HepG2 (cell line): ENCODE measurements around the gene MTHFD1L. TPM values are rescaled to one million over a fixed set of nuclear protein-coding genes. Genes with fewer than 3 reads are reported as not detected.
A peak's percentile ranks its signal among the peaks of the same experiment; 100 is the strongest.

Experiments
- CHD2 ChIP-seq: IDR thresholded peaks from 2 replicates; pipeline ENCODE4 v1.6.1; 2011; ENCODE audit warnings: low read depth, low read length, improper control_type of control experiment
- DPF2 ChIP-seq: sonication (generic); formaldehyde crosslinking; IDR thresholded peaks from 2 replicates; pipeline ENCODE4 v1.4.0; 2020; ENCODE audit warnings: mild to moderate bottlenecking, low read depth, missing genetic modification reagents, borderline replicate concordance
- GATA4 ChIP-seq: sonication (generic); IDR thresholded peaks from 2 replicates; pipeline ENCODE4 v1.6.1; 2016; ENCODE audit warnings: antibody characterized with exemption, low read depth, borderline replicate concordance
- HMG20B ChIP-seq: conservative IDR thresholded peaks from 2 replicates; pipeline ENCODE4 v1.6.1; 2016; ENCODE audit warnings: missing genetic modification reagents, missing compliant biosample characterization
- MXD3 ChIP-seq: IDR thresholded peaks from 2 replicates; pipeline ENCODE4 v1.6.1; 2016; ENCODE audit warnings: mild to moderate bottlenecking, missing biosample characterization, missing genetic modification reagents
- NFYB ChIP-seq: sonication (generic); formaldehyde crosslinking; IDR thresholded peaks from 2 replicates; pipeline ENCODE4 v1.4.0; 2020; ENCODE audit warnings: missing genetic modification reagents
- RCOR2 ChIP-seq: IDR thresholded peaks from 2 replicates; pipeline ENCODE4 v1.6.1; 2016; ENCODE audit warnings: missing biosample characterization, missing genetic modification reagents
- RNF219 ChIP-seq: sonication (generic); formaldehyde crosslinking; IDR thresholded peaks from 2 replicates; pipeline ENCODE4 v1.5.0; 2020; ENCODE audit warnings: mild to moderate bottlenecking, missing genetic modification reagents
- SOX6 ChIP-seq, 2 experiments: fragments of 450-650 bp in 1 of 2; sonication (generic) in 1 of 2; formaldehyde crosslinking in 1 of 2; IDR thresholded peaks; 2 replicates each; pipeline versions ENCODE4 v1.4.0 to v1.6.1; 2017 to 2020; ENCODE audit warnings: antibody characterized with exemption in 1 of 2, mild to moderate bottlenecking in 1 of 2, missing genetic modification reagents in 1 of 2
- TGIF2 ChIP-seq: IDR thresholded peaks from 2 replicates; pipeline ENCODE4 v1.6.1; 2016; ENCODE audit warnings: control low read depth, missing compliant biosample characterization
- XRCC5 ChIP-seq: fragments of 200-400 bp; formaldehyde crosslinking; optimal IDR thresholded peaks from 2 replicates; pipeline ENCODE3; 2017; ENCODE audit warnings: mild to moderate bottlenecking, low read length
- ZBTB14 ChIP-seq: sonication (generic); formaldehyde crosslinking; IDR thresholded peaks from 2 replicates; pipeline ENCODE4 v1.4.0; 2020; ENCODE audit warnings: missing genetic modification reagents
- ZBTB3 ChIP-seq: sonication (generic); formaldehyde crosslinking; IDR thresholded peaks from 2 replicates; pipeline ENCODE4 v1.4.0; 2020; ENCODE audit warnings: low read depth, mild to moderate bottlenecking, moderate library complexity, missing genetic modification reagents, borderline replicate concordance
- ZBTB34 ChIP-seq: sonication (generic); formaldehyde crosslinking; IDR thresholded peaks from 2 replicates; pipeline ENCODE4 v1.8.0; 2022; ENCODE audit warnings: mild to moderate bottlenecking, missing genetic modification reagents
- ZBTB7A ChIP-seq: sonication (generic); formaldehyde crosslinking; IDR thresholded peaks from 2 replicates; pipeline ENCODE4 v1.8.0; 2022; ENCODE audit warnings: mild to moderate bottlenecking, missing genetic modification reagents
- ZNF337 ChIP-seq: sonication (generic); formaldehyde crosslinking; IDR thresholded peaks from 2 replicates; pipeline ENCODE4 v1.5.1; 2020; ENCODE audit warnings: missing genetic modification reagents, low read depth, mild to moderate bottlenecking, borderline replicate concordance
- ZNF382 ChIP-seq: sonication (generic); formaldehyde crosslinking; IDR thresholded peaks from 2 replicates; pipeline ENCODE4 v1.5.0; 2020; ENCODE audit warnings: missing genetic modification reagents, mild to moderate bottlenecking, borderline replicate concordance
- ZNF558 ChIP-seq: sonication (generic); formaldehyde crosslinking; IDR thresholded peaks from 2 replicates; pipeline ENCODE4 v1.9.0; 2022; ENCODE audit warnings: mild to moderate bottlenecking, missing genetic modification reagents, borderline replicate concordance
- ZNF570 ChIP-seq: sonication (generic); formaldehyde crosslinking; IDR thresholded peaks from 2 replicates; pipeline ENCODE4 v1.4.0; 2020; ENCODE audit warnings: mild to moderate bottlenecking, missing genetic modification reagents, borderline replicate concordance
- ZNF576 ChIP-seq: sonication (generic); formaldehyde crosslinking; IDR thresholded peaks from 2 replicates; pipeline ENCODE4 v1.4.0; 2020; ENCODE audit warnings: mild to moderate bottlenecking, missing genetic modification reagents
- ZNF598 ChIP-seq: sonication (generic); formaldehyde crosslinking; IDR thresholded peaks from 2 replicates; pipeline ENCODE4 v1.5.1; 2020; ENCODE audit warnings: mild to moderate bottlenecking, missing genetic modification reagents, borderline replicate concordance
- ZNF766 ChIP-seq: sonication (generic); formaldehyde crosslinking; IDR thresholded peaks from 2 replicates; pipeline ENCODE4 v1.5.0; 2020; ENCODE audit warnings: missing genetic modification reagents, borderline replicate concordance
- polyA plus RNA-seq, 8 experiments: library from polyadenylated mRNA; depleted of rRNA in 3 of 8; stranded (reverse) in 7 of 8; unstranded in 1 of 8; fragments of >200 nt; fragmentation: Illumina TruSeq in 4 of 8; extraction: Trizol in 4 of 8; gene quantifications; 2 replicates each; pipeline versions ENCODE4 v1.2.1 to v1.2.3, GENCODE V29; 2011 to 2016; ENCODE audit warnings: low read depth in 4 of 8, missing spikeins in 1 of 8, mixed read lengths in 1 of 8; ENCODE audit not compliant: insufficient read depth in 1 of 8
- total RNA-seq, 5 experiments: library from RNA; depleted of rRNA; stranded (reverse); fragments of >200 nt; fragmentation: Illumina TruSeq; extraction: Trizol; gene quantifications; 2 replicates each; pipeline ENCODE4 v1.2.3, GENCODE V29; 2016; ENCODE audit warnings: low read depth in 1 of 5

The MTHFD1L gene
- total and polyA plus RNA-seq, 2 of the 13 experiments (the other 11 are each of a cell fraction or from before 2014, with no cell fraction given): 24.0 to 39.6 TPM

GRCh38 chr6:150866147-150866990 lies 867 bp downstream of the MTHFD1L start (continued):
- TF ChIP-seq GATA4 (no peak), RNF219 (CRISPR knock-in tag) (no peak), DPF2 (CRISPR knock-in tag) (no peak; the same call in 1 of the 2 replicates), ZNF576 (CRISPR knock-in tag) (no peak), HMG20B (CRISPR knock-in tag) (no peak), ZBTB34 (CRISPR knock-in tag) (peak; percentile 39; the same call in 1 of the 2 replicates), ZNF558 (CRISPR knock-in tag) (peak; percentile 75; the same call in 1 of the 2 replicates), RCOR2 (CRISPR knock-in tag) (no peak), ZNF766 (CRISPR knock-in tag) (peak; percentile 59), ZBTB3 (CRISPR knock-in tag) (peak; percentile 44; the same call in 1 of the 2 replicates), ZNF337 (no peak), XRCC5 (no peak), ZBTB7A (CRISPR knock-in tag) (peak; percentile 94), ZNF570 (CRISPR knock-in tag) (no peak; the same call in 1 of the 2 replicates), NFYB (CRISPR knock-in tag) (no peak), CHD2 (no peak), ZBTB14 (CRISPR knock-in tag) (peak; percentile 70), MXD3 (CRISPR knock-in tag) (peak; percentile 99), SOX6 (IDR thresholded peaks at IDR 0.05) (no peak), SOX6 (CRISPR knock-in tag; IDR thresholded peaks at IDR 0.05) (peak; percentile 81), TGIF2 (peak; percentile 91; the same call in 1 of the 2 replicates), ZNF598 (CRISPR knock-in tag) (0 out of 2 replicates have a peak, but pooled peaks have one; percentile 83), ZNF382 (CRISPR knock-in tag) (no peak)
